Urinary bladder (tissue), 4 donors: Measurements from ENCODE around the gene C21orf58. TPM values are rescaled to one million over a fixed set of nuclear protein-coding genes. Genes with fewer than 3 reads are reported as not detected.
A peak's percentile ranks its signal among the peaks of the same experiment; 100 is the strongest.
"Not testable (repeated sequence)": the region's sequence is repeated elsewhere in the genome, so short reads cannot be mapped to it uniquely, and the experiment has no call there.

Experiments used
- DNase-seq: peaks from one replicate; pipeline ENCODE4 v3.0.0-alpha.2; 2015; ENCODE audit errors: extremely low spot score
- H3K27ac ChIP-seq: one replicate; pipeline ENCODE4 v1.5.1; 2013; ENCODE audit warnings: low read depth, mild to moderate bottlenecking, moderate library complexity
- H3K36me3 ChIP-seq: one replicate; pipeline ENCODE4 v1.6.1; 2013; ENCODE audit warnings: mild to moderate bottlenecking, moderate library complexity; ENCODE audit not compliant: insufficient read depth
- H3K4me1 ChIP-seq: one replicate; pipeline ENCODE4 v1.6.1; 2013; ENCODE audit warnings: mild to moderate bottlenecking, moderate library complexity; ENCODE audit not compliant: insufficient read depth
- H3K4me3 ChIP-seq: one replicate; pipeline ENCODE4 v1.5.1; 2013; ENCODE audit warnings: low read depth, low read length
- WGBS: extraction: QIAGEN DNeasy Blood & Tissue Kit; methylation state at CpG from one replicate; pipeline ENCODE4 v1.1.7; 2013; 5-methylcytosine and 5-hydroxymethylcytosine counted together
- polyA plus RNA-seq: library from polyadenylated mRNA; stranded (reverse); fragments of 200-250 nt; gene quantifications from one replicate; pipeline ENCODE4 v1.2.3, GENCODE V29; 2013
- total RNA-seq: library from RNA; depleted of rRNA; stranded (reverse); fragments of >200 nt; gene quantifications from one replicate; pipeline ENCODE4 v1.2.3, GENCODE V29; 2014
- donor health status: healthy with polysubstance abuse.
- donor health status: healthy.

The C21orf58 gene
- total and polyA plus RNA-seq, 2 donors: 1.5 to 5.2 TPM

- not testable (repeated sequence) for H3K36me3 ChIP-seq, DNase-seq, H3K4me3 ChIP-seq, H3K4me1 ChIP-seq, H3K27ac ChIP-seq
- 97% methylated on average over 8 of the region's 8 CpGs for WGBS
These were observed 13.4 kb downstream of the C21orf58 start for GRCh38 chr21:46310260-46310659.

- DNase-seq: no peak
- H3K4me1 ChIP-seq: no peaks in the 10 kb centered on the region
- no peaks in the 10 kb centered on the region for H3K36me3 ChIP-seq
- over 99% methylated on average over 2 of the region's 2 CpGs for WGBS
- no peak overlapping the region for H3K4me3 ChIP-seq
- no peak overlapping the region for H3K27ac ChIP-seq
These were observed 15.2 kb downstream of the C21orf58 start for GRCh38 chr21:46308431-46308830.

DNA sequence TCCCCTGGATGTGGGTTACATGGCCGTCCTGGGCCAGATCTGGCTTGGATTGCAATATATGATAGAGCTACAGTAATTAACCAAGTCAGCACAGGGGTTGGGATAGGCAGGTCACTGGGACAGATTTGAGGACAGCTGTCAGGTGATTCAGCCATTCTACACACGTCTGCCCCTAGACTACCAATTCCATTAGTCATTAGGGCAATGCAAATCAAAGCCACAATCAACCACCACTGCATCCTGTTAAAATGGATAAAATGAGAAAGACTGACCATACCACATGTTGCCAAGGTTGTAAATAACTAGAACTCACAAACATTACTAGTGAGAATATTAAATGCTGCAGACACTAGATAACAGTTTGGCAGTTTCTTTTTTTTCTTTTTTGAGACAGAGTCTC, 16.0 kb downstream of the C21orf58 start:
- Histone ChIP-seq H3K4me1 (no peaks in the 10 kb centered on the region), H3K4me3 (no peak overlapping the region), H3K36me3 (no peaks in the 10 kb centered on the region), H3K27ac (no peak overlapping the region)
- 81% methylated on average over 2 of the region's 2 CpGs for WGBS
- DNase-seq: no peak

DNA sequence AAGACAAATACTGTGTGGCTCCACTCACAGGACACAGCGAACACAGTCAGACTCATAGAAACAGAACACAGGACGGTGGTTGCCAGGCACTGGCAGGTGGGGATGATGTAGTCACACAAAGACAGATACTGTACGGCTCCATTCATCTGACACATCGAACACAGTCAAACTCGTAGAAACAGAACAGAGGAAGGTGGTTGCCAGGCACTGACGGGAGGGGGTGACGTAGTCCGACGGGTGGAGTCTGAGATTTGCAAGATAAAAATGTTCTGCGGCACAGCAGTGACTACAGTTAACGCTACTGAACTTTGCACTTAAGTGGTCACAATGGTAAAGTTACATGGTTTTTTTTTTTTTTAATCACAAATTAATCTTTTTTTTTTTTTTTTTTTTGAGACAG, 18.7 kb downstream of the C21orf58 start:
- H3K4me1 ChIP-seq: no peaks in the 10 kb centered on the region
- no peaks in the 10 kb centered on the region for H3K36me3 ChIP-seq
- H3K27ac ChIP-seq: no peak overlapping the region
- no peak overlapping the region for H3K4me3 ChIP-seq
- no peak for DNase-seq
- 94% methylated on average over 11 of the region's 11 CpGs for WGBS

DNA sequence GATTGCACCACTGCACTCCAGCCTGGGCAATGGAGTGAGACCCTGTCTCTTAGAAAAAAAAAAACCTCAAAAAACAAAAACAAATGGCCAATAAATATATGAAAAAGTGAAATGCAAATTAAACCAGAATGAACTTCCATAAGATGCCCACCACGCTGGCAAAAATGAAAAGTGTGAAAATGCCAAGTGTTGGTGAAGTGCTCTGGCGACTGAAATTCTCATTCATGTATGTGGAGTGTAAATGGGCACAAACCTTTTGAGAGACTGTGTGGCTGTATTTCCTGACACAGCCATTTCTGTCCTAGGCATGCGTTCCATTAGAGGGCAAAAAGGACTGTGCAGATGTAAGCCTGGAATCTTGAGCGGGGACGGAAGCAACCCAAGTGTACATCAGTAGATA, 19.2 kb downstream of the C21orf58 start:
- Histone ChIP-seq H3K4me1 (no peaks in the 10 kb centered on the region), H3K36me3 (no peaks in the 10 kb centered on the region), H3K4me3 (no peak overlapping the region), H3K27ac (no peak overlapping the region)
- DNase-seq: no peak
- 90% methylated on average over 5 of the region's 5 CpGs for WGBS

DNA sequence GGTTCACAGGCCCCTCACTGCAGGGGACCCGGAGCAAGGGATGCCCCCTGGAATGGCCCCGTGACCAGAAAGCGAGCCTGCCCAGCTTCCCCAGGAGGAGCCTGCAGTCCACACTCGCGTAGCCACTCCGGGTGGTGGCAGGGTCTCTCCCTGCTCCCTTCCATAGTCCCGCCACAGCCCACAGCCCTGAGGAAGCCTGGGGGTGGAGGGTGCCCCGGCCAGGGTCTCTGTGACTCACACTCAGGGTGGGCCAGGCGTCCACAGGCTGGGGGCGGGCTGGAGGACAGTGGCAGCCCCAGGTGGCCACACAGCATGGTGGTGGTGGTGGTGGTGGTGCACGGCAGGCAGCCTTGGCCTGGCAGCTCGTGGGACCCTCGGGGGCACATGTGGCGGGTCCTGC, 21.9 kb downstream of the C21orf58 start:
- no peak overlapping the region for H3K4me3 ChIP-seq
- DNase-seq: no peak
- no peaks in the 10 kb centered on the region for H3K4me1 ChIP-seq
- no peak overlapping the region for H3K27ac ChIP-seq
- 93% methylated on average over 14 of the region's 14 CpGs for WGBS
- no peaks in the 10 kb centered on the region for H3K36me3 ChIP-seq

GRCh38 chr21:46299167-46299566, 24.5 kb downstream of the C21orf58 start:
- Histone ChIP-seq H3K27ac (no peak overlapping the region), H3K36me3 (no peaks in the 10 kb centered on the region), H3K4me3 (no peak overlapping the region), H3K4me1 (no peaks in the 10 kb centered on the region)
- no peak for DNase-seq
- WGBS: 90% methylated on average over 9 of the region's 9 CpGs

GRCh38 chr21:46297338-46298271, 26.1 kb downstream of the C21orf58 start:
- Histone ChIP-seq H3K4me1 (no peaks in the 10 kb centered on the region), H3K36me3 (no peaks in the 10 kb centered on the region), H3K27ac (no peak overlapping the region), H3K4me3 (peak overlapping the region; percentile 34)
- DNase-seq: no peak
- 2% methylated on average over 84 of the region's 84 CpGs for WGBS

GRCh38 chr21:46295996-46296752, 27.5 kb downstream of the C21orf58 start:
- H3K27ac ChIP-seq: peak overlapping the region; percentile 48
- H3K4me1 ChIP-seq: no peaks in the 10 kb centered on the region
- no peak for DNase-seq
- 43% methylated on average over 29 of the region's 29 CpGs for WGBS
- H3K4me3 ChIP-seq: peak overlapping the region; percentile 5
- H3K36me3 ChIP-seq: no peaks in the 10 kb centered on the region

- Histone ChIP-seq H3K4me3 (no peak overlapping the region), H3K27ac (no peak overlapping the region), H3K4me1 (no peaks in the 10 kb centered on the region), H3K36me3 (no peaks in the 10 kb centered on the region)
- DNase-seq: no peak
- 42% methylated on average over 9 of the region's 9 CpGs for WGBS
These were observed 28.4 kb downstream of the C21orf58 start for GRCh38 chr21:46295177-46295770.

GRCh38 chr21:46294647-46295176, 29.0 kb downstream of the C21orf58 start:
- WGBS: 57% methylated on average over 10 of the region's 10 CpGs
- H3K36me3 ChIP-seq: no peaks in the 10 kb centered on the region
- no peak overlapping the region for H3K4me3 ChIP-seq
- H3K4me1 ChIP-seq: no peaks in the 10 kb centered on the region
- no peak for DNase-seq
- H3K27ac ChIP-seq: no peak overlapping the region

GRCh38 chr21:46291561-46291960, 32.1 kb downstream of the C21orf58 start:
- no peaks in the 10 kb centered on the region for H3K4me1 ChIP-seq
- no peak overlapping the region for H3K27ac ChIP-seq
- no peak for DNase-seq
- no peak overlapping the region for H3K4me3 ChIP-seq
- H3K36me3 ChIP-seq: no peaks in the 10 kb centered on the region
- 95% methylated on average over 2 of the region's 2 CpGs for WGBS

DNA sequence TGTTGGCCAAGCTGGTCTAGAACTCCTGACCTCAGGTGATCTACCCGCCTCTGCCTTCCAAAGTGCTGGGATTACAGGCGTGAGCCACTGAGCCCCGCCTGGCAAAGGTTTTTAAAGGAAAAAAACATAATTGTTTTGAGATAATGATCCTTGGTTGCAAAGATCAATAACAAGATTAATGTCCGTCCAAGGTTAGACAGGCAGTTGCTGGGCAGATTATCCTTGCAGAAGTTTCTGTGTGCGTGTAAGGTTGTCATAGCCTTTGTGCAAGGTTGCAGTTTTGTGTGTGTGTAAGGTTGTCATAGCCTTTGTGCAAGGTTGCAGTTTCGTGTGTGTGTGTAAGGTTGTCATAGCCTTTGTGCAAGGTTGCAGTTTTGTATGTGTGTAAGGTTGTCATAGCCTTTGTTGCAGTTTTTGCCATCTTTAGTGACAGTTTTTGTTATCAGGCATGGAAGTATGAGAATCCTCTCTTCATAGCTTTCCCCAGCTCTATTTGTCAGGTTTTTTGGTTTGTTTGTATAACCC, 34.0 kb downstream of the C21orf58 start:
- Histone ChIP-seq H3K4me1 (no peaks in the 10 kb centered on the region), H3K27ac (no peak overlapping the region), H3K4me3 (no peak overlapping the region), H3K36me3 (no peaks in the 10 kb centered on the region)
- 81% methylated on average over 6 of the region's 6 CpGs for WGBS
- no peak for DNase-seq
